Upper lobe of left lung (tissue), 4 donors: ENCODE measurements around the gene ATP2A3.

ENCODE experiments used
- CTCF ChIP-seq, 6 experiments: fragments of 450-650 bp in 4 of 6; fragments of 200-600 bp in 2 of 6; sonication (generic) in 2 of 6; IDR thresholded peaks; one replicate each; pipeline ENCODE4 v1.5.1; 2016 to 2019; ENCODE audit warnings: antibody characterized with exemption in 6 of 6
- POLR2A ChIP-seq, 4 donors: fragments of 450-650 bp; IDR thresholded peaks; one replicate each; pipeline ENCODE4 v1.5.1; 2016 to 2017; ENCODE audit warnings: antibody characterized with exemption in 4 of 4, mild to moderate bottlenecking in 2 of 4

- TF ChIP-seq CTCF (IDR thresholded peaks at IDR 0.05) (no peak), POLR2A (IDR thresholded peaks at IDR 0.05) (no peak)
Observed at GRCh38 chr17:3891626-3892094, 72.6 kb downstream of the ATP2A3 start.
